Activated naive CD4-positive, alpha-beta T cell treated with anti-CD3 and anti-CD28 coated beads for 36 hours (primary cell): Measurements from ENCODE around the gene GBP2. TPM values are rescaled to one million over a fixed set of nuclear protein-coding genes. Genes with fewer than 3 reads are reported as not detected.
"Not testable (repeated sequence)": the region's sequence is repeated elsewhere in the genome, so short reads cannot be mapped to it uniquely, and the experiment has no call there.

ENCODE experiments used
- CTCF ChIA-PET: fragments of 350-600 bp; sonication (Branson Sonifier 250); formaldehyde crosslinking; loops from one replicate; lab custom pipeline; 2021; ENCODE audit warnings: antibody characterized with exemption; lab: Charles Lee
- DNase-seq: peaks from one replicate; pipeline ENCODE4 v3.0.0-alpha.2; 2020
- H3K27ac Mint-ChIP-seq: one replicate; pipeline ENCODE4 v1.8.0; 2021; ENCODE audit warnings: mild to moderate bottlenecking, mixed read lengths
- H3K27me3 Mint-ChIP-seq: one replicate; pipeline ENCODE4 v1.8.0; 2021; ENCODE audit warnings: low read depth, mixed read lengths
- H3K36me3 Mint-ChIP-seq: one replicate; pipeline ENCODE4 v1.8.0; 2021; ENCODE audit warnings: low read depth, mixed read lengths
- H3K4me1 Mint-ChIP-seq: one replicate; pipeline ENCODE4 v1.8.0; 2021; ENCODE audit warnings: low read depth, mixed read lengths
- H3K4me3 Mint-ChIP-seq: one replicate; pipeline ENCODE4 v1.8.0; 2021; ENCODE audit warnings: mild to moderate bottlenecking, moderate library complexity, mixed read lengths
- H3K9me3 Mint-ChIP-seq: one replicate; pipeline ENCODE4 v1.8.0; 2021; ENCODE audit warnings: mixed read lengths
- intact Hi-C: fragments of 100-400 bp; cut with micrococcal nuclease; formaldehyde crosslinking; loops from one replicate; pipeline ENCODE4 v1.15.1; 2023
- total RNA-seq, 2 experiments: library from RNA; stranded (reverse); gene quantifications; one replicate each; pipeline ENCODE4 v1.2.3, GENCODE V29; 2021

The GBP2 gene
- total RNA-seq, 2 experiments from 2014 or later, result 338 to 351 TPM

DNA sequence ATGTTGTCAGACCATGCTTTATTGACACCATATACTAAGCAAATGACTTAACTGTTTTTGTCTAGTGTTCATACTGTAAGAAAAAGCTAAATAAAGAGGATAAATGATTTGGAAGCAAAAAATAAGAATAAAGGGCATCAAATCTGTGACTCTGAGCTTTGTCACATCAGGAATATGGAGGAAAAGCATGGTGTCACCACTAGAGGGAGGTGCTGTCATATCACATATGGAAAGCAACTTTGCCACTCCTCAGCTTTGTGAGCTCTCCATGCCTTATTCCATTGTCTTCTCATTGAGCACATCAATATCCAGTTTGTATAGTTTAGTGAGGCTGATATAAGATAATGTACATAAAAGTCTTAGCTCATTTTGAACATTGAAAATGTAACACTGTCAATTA is 40.1 kb downstream of the GBP2 start:
- no peaks in the 10 kb centered on the region for H3K4me1 Mint-ChIP-seq
- no peak overlapping the region for H3K27ac Mint-ChIP-seq
- no peaks in the 10 kb centered on the region for H3K36me3 Mint-ChIP-seq
- DNase-seq, result peak; percentile 70
- intact Hi-C loops, result loop anchor here (1.0 to 5.0 kb wide), 5 partner anchors 87 to 370 kb away; no protein-coding TSS in a partner anchor
- H3K9me3 Mint-ChIP-seq, result no peaks in the 10 kb centered on the region
- H3K4me3 Mint-ChIP-seq, result no peak overlapping the region
- CTCF ChIA-PET, result interaction anchor here (0.5 to 2.6 kb wide), 29 partner anchors 14 to 398 kb away, joined by 3 to 25 read pairs (median 4); partner anchors contain the start of genes GBP4 and GBP5
- H3K27me3 Mint-ChIP-seq, result no peaks in the 10 kb centered on the region

DNA sequence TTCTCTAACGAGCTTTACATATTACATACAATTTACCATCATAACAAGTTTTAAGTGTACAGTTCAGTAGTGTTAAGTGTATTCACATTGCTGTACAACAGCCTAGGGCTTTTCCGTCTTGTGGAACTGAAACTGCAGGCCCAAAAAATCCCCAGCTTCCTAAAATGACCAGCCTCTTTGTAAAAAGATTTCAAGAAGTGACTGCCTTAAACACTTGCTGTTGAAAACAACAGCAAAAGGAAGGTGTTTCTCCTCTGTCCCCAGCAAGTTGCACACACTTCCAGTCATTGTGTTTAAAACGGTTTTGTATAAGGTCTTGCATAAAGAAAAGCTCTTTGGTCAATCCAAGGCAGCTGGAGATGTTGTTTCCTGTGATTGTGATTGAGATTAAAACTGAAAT is 44.9 kb downstream of the GBP2 start:
- intact Hi-C loops, result no loop called here
- Mint-ChIP-seq H3K36me3 (peaks cover 2% of the 10 kb centered on the region), H3K4me1 (no peaks in the 10 kb centered on the region), H3K27me3 (no peaks in the 10 kb centered on the region), H3K27ac (no peak overlapping the region), H3K9me3 (peaks cover 13% of the 10 kb centered on the region), H3K4me3 (no peak overlapping the region)
- CTCF ChIA-PET, result interaction anchor here (0.6 to 2.2 kb wide), 5 partner anchors 17 to 277 kb away, joined by 3 to 7 read pairs (median 4); partner anchors contain the start of gene GBP1
- no peak for DNase-seq

DNA sequence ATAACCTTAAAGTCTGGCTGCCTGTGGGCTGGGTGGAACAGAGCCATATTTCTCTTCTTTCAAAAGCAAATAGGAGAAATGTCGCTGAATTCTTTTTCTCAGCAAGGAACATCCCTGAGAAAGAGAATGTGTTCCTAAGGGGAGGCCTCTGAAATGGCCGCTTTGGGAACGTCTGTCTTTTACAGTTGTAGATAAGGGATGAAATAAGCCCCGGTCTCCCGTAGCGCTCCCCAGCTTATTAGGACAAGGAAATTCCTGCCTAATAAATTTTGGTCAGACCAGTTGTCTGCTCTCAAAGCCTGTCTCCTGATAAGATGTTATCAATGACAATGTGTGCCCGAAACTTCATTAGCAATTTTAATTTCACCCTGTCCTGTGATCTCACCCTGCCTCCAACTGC is 45.8 kb downstream of the GBP2 start:
- H3K27me3 Mint-ChIP-seq, H3K27ac Mint-ChIP-seq, DNase-seq, H3K36me3 Mint-ChIP-seq, intact Hi-C loops, H3K4me1 Mint-ChIP-seq, H3K4me3 Mint-ChIP-seq: not testable (repeated sequence)
- CTCF ChIA-PET, result interaction anchor here (0.6 kb wide), 1 partner anchor 82 kb away, joined by 5 read pairs; no protein-coding TSS in a partner anchor
- H3K9me3 Mint-ChIP-seq, result peaks cover 15% of the 10 kb centered on the region

DNA sequence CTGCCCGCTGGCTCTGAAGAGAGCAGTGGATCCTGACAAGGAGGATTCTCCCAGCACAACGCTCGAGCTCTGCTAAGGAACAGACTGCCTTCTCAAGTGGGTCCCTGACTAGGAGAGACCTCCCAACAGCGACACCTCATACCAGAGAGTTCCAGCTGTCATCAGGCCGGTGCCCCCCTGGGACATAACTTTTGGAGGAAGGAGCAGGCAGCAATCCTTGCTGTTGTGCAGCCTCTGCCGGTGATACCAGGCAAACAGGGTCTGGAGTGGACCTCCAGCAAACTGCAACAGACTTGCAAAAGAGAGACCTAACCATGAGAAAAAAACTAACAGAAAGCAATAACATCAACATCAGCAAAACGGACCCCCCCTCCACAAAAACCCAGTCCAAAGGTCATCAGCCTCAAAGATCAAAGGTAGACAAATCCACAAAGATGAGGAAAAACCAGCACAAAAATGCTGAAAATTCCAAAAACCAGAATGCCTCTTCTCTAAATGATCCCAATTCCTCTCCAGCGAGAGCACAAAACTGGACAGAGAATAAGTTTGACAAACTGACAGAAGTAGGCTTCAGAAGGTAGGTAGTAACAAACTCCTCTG is 53.3 kb downstream of the GBP2 start:
- Mint-ChIP-seq H3K4me1 (peaks cover 24% of the 10 kb centered on the region), H3K9me3 (peaks cover 23% of the 10 kb centered on the region)
- H3K27me3 Mint-ChIP-seq, H3K36me3 Mint-ChIP-seq, H3K4me3 Mint-ChIP-seq, H3K27ac Mint-ChIP-seq, intact Hi-C loops, DNase-seq: not testable (repeated sequence)
- CTCF ChIA-PET, result interaction anchor here (1.4 to 2.0 kb wide), 2 partner anchors 10 to 13 kb away, joined by 5 to 6 read pairs; no protein-coding TSS in a partner anchor

DNA sequence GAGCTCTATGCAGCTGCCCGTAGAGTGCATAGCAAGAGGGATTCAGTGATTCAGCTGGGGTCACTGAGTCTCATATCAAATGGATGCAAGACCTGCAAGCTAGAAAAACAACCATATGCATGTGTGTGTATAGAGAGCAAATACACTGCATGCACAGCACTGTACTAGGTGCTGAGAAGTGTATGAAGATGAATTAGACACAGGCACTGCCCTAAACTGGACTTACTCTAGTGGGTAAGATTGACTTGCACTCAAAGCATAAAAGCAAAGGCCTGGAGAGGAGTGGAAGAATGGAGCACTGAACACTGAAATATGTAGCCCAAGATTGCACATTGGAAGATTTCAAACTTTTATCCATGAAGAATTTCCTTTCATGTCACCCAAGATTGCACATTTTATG is 55.4 kb downstream of the GBP2 start:
- H3K4me1 Mint-ChIP-seq, result peaks cover 26% of the 10 kb centered on the region
- H3K4me3 Mint-ChIP-seq, result peak overlapping the region; percentile 73
- peaks cover 19% of the 10 kb centered on the region for H3K9me3 Mint-ChIP-seq
- H3K27me3 Mint-ChIP-seq, result no peaks in the 10 kb centered on the region
- CTCF ChIA-PET, result interaction anchor here (1.3 kb wide), 1 partner anchor 15 kb away, joined by 5 read pairs; no protein-coding TSS in a partner anchor
- intact Hi-C loops, result no loop called here
- no peak for DNase-seq
- H3K27ac Mint-ChIP-seq, result peak overlapping the region; percentile 81
- H3K36me3 Mint-ChIP-seq, result peaks cover 1% of the 10 kb centered on the region

DNA sequence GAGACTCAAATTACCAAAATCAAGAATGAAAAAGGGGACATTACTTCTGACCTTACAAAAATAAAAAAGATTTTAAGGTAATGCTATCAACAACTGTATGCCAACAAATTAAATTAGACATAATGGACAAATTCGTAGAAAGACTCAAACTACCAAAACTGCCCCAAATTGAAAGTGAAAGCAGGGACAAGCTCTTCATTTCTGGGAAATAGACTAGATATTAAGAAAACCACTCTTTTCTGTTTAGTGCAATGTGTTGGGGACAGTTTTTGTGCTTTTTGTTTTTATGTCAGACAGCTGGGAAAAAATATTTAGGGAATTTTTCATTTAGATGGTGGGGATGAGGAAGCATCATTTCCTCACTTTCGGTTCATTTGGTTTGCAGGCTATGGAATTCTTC is 56.0 kb downstream of the GBP2 start:
- peak overlapping the region; percentile 81 for H3K27ac Mint-ChIP-seq
- H3K9me3 Mint-ChIP-seq, result peaks cover 17% of the 10 kb centered on the region
- intact Hi-C loops, result no loop called here
- H3K36me3 Mint-ChIP-seq, result peaks cover 1% of the 10 kb centered on the region
- CTCF ChIA-PET, result interaction anchor here (0.5 to 1.3 kb wide), 3 partner anchors 16 to 85 kb away, joined by 3 to 5 read pairs (median 3); no protein-coding TSS in a partner anchor
- H3K4me1 Mint-ChIP-seq, result peaks cover 27% of the 10 kb centered on the region
- H3K4me3 Mint-ChIP-seq, result peak overlapping the region; percentile 73
- DNase-seq, result no peak
- H3K27me3 Mint-ChIP-seq, result no peaks in the 10 kb centered on the region

DNA sequence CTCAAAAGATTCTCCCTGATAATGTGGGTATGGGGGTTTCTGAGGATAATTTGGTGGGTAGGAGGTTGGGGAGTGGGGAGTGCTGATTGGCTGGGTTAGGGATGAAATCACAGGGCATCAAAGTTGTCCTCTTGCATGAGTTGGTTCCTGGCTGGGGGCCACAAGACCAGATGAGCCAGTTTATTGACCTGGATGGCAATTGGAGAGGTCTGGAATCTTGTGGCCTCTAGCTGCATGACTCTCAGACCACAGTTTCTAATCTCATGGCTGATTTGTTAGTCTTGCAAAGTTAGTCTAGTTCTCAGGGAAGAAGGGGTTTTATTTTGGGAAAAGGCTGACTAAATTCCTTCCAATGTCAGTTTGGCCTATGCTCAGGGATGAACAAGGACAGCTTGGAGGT is 57.6 kb downstream of the GBP2 start:
- H3K4me3 Mint-ChIP-seq, result no peak overlapping the region
- no peak for DNase-seq
- peaks cover 33% of the 10 kb centered on the region for H3K4me1 Mint-ChIP-seq
- H3K9me3 Mint-ChIP-seq, result peaks cover 5% of the 10 kb centered on the region
- no peaks in the 10 kb centered on the region for H3K36me3 Mint-ChIP-seq
- intact Hi-C loops, result no loop called here
- no peak overlapping the region for H3K27ac Mint-ChIP-seq
- H3K27me3 Mint-ChIP-seq, result no peaks in the 10 kb centered on the region
- CTCF ChIA-PET, result interaction anchor here (0.7 to 1.0 kb wide), 2 partner anchors 29 to 53 kb away, joined by 3 read pairs; no protein-coding TSS in a partner anchor

DNA sequence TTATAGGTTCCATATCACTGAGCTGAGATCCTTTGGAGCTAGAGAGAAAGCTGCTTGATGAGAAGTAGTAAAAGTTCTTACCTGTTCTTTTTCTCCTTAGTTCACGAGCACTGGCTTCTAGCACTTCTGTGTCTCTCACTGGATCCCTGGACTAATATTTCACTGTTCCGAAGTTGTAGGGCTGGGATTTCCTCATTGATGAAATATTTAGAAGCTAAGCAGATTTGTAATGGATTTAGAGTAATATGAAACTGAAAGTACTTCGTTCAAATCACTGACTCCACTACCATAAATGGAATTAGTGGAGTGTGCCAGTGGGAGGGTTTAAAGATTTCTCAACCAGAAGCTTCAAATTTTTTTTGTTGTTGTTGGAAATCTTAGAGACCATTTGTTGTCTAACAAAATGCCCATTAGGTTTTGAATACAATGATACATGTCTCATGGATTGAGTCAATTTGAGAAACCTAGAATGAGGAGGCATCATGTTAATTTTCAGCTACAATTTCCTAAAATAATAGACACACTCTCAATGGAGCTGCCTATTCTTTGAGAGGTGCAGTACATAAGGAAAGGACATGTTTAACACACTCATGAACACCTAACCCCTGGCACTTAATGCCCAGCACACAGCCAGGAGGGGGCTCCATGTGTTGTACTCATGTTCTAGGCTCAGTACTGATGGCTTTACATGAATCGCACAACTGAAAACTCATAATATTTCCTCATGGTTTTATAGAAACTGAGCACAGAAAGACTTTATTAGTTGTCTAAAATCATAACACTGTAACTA is 60.6 kb downstream of the GBP2 start, which contains the start of gene GBP1:
GBP1 (minus strand) TSS at position 130 of the 790 bp plus-strand sequence. CDS start 1,974 bp downstream, outside the sequence.
- peaks cover 53% of the 10 kb centered on the region for H3K4me1 Mint-ChIP-seq
- H3K36me3 Mint-ChIP-seq, result peaks cover 19% of the 10 kb centered on the region

DNA sequence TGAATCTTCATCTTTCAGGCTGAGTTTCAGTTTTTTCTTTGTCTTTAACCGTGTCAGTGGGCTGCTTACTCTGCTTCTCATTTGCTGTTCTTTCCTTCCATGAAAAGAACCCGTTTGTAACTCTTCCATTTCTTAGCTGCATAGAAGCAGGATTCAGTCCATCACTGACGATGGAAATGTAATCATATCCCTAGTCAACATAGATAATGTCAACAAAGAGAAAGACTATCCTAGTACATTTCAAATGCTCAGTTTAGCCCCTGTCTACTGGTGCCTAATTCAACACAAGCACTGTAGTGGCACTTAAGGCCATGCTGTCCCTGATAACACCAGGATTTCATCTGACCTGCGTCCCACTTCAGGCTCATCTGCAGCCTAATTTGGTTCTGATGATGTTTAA is 61.3 kb downstream of the GBP2 start:
- H3K4me3 Mint-ChIP-seq, result peak overlapping the region; percentile 75

More for the DNA sequence above, 60.6 kb downstream of the GBP2 start, which contains the start of gene GBP1:
- Mint-ChIP-seq H3K27ac (peak within 1 kb of the TSS; percentile 89), H3K9me3 (no peaks in the 10 kb centered on the region), H3K4me3 (peak within 1 kb of the TSS; percentile 75), H3K27me3 (no peaks in the 10 kb centered on the region)
- DNase-seq, result no peak
- CTCF ChIA-PET, result interaction anchor here (0.7 to 1.9 kb wide), 7 partner anchors 9 to 216 kb away, joined by 3 to 7 read pairs (median 4); partner anchors contain the start of gene GBP4
- intact Hi-C loops, result loop anchor here (1.0 kb wide), 7 partner anchors 19 to 209 kb away; partner anchors contain the start of genes GBP2, GBP3, KYAT3 and RBMXL1

DNA sequence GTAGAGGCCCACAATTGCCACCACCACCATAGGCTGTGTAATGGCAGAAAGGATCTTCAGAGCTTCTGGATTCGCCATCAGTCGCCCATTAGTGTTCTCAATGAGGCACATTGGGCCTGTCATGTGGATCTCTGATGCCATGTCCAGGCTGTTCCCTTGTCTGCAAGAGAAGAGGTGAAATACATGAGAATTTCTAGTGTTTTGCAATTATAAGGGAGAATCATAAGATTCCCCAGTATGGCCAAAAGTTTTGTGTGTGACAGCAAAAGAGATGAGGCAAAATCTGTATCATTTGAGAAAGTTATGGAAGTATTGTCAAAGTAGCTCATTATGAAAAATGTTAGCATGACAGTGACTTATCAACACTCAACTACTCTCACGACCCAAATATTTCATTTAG is 62.8 kb downstream of the GBP2 start:
- peaks cover 32% of the 10 kb centered on the region for H3K36me3 Mint-ChIP-seq
- peak overlapping the region; percentile 75 for H3K4me3 Mint-ChIP-seq

More for the DNA sequence above, 61.3 kb downstream of the GBP2 start:
- DNase-seq, result no peak
- intact Hi-C loops, result loop anchor here (1.0 kb wide), 8 partner anchors 18 to 210 kb away; partner anchors contain the start of genes GBP2, GBP3, KYAT3 and RBMXL1
- H3K4me1 Mint-ChIP-seq, result peaks cover 50% of the 10 kb centered on the region
- H3K27ac Mint-ChIP-seq, result peak overlapping the region; percentile 89
- peaks cover 22% of the 10 kb centered on the region for H3K36me3 Mint-ChIP-seq
- CTCF ChIA-PET, result interaction anchor here (0.7 to 1.9 kb wide), 7 partner anchors 8 to 217 kb away, joined by 3 to 7 read pairs (median 4); partner anchors contain the start of gene GBP4
- H3K27me3 Mint-ChIP-seq, result no peaks in the 10 kb centered on the region
- H3K9me3 Mint-ChIP-seq, result no peaks in the 10 kb centered on the region

DNA sequence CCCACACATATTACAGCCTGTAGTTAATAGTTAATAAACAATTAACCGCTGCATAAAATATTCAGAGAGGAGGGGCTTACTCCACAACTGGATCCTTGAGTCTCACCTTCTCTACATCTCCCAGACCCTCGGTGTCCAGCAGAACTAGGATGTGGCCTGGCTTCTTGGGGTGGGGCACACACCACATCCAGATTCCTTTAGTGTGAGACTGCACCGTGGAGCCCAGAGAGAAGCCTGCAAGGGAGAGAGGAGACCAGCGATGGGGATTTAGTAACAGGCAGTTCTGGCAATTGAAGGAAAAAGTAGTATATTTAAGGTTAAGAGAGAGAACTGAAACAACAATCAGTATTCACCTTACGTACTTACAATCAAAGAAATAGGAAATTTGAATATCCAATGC is 65.8 kb downstream of the GBP2 start:
- intact Hi-C loops, result no loop called here
- CTCF ChIA-PET, result no interaction called here
- H3K27me3 Mint-ChIP-seq, result no peaks in the 10 kb centered on the region
- no peak for DNase-seq
- H3K27ac Mint-ChIP-seq, result no peak overlapping the region
- H3K36me3 Mint-ChIP-seq, result peaks cover 50% of the 10 kb centered on the region
- H3K4me3 Mint-ChIP-seq, result no peak overlapping the region
- H3K4me1 Mint-ChIP-seq, result peaks cover 34% of the 10 kb centered on the region
- no peaks in the 10 kb centered on the region for H3K9me3 Mint-ChIP-seq

More for the DNA sequence above, 62.8 kb downstream of the GBP2 start:
- intact Hi-C loops, result loop anchor here (2.0 kb wide), 1 partner anchor 64 kb away; no protein-coding TSS in a partner anchor
- Mint-ChIP-seq H3K4me1 (peaks cover 42% of the 10 kb centered on the region), H3K27me3 (no peaks in the 10 kb centered on the region), H3K27ac (peak overlapping the region; percentile 48), H3K9me3 (no peaks in the 10 kb centered on the region)
- CTCF ChIA-PET, result interaction anchor here (1.1 to 1.9 kb wide), 6 partner anchors 16 to 79 kb away, joined by 3 to 7 read pairs (median 4); no protein-coding TSS in a partner anchor
- DNase-seq, result no peak
